ENCODE results near the gene TSPOAP1.
"Not testable (repeated sequence)": the region's sequence is repeated elsewhere in the genome, so short reads cannot be mapped to it uniquely, and the experiment has no call there.

TSPOAP1 gene

DNA sequence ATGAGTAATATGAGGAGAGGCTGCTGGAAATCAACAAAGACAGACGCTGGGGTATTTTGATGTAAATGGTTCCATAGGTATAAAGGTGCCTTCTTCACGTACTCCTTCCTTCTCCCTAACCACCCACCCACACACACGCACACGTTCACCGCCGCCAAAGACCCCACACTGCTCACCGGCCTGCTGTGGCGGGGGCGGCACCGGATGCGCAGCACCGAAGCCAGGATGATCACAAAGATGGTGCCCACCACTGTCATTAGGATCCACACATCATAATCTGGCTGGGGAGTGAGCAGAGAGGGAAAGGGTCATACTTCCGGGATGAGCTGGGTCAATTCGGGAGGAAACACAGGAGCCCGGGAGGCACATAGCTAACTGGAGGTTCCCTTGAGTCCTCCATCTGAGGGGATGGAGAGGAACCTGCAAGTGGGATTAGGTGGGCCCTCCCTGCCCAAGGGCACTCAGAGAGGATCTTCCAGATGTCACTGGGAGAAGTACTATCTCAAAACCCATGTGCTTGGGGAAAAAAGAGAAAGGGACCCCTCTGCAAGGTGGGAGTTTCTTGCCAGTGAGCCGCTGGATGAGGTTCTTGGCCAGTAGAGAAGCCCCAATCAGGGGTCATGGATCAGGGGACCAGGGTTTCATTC, 33.9 kb upstream of the TSPOAP1 start:
- H3K4me3 ChIP-seq (ENCODE audit: low read depth, low read length) = no peak overlapping the region

DNA sequence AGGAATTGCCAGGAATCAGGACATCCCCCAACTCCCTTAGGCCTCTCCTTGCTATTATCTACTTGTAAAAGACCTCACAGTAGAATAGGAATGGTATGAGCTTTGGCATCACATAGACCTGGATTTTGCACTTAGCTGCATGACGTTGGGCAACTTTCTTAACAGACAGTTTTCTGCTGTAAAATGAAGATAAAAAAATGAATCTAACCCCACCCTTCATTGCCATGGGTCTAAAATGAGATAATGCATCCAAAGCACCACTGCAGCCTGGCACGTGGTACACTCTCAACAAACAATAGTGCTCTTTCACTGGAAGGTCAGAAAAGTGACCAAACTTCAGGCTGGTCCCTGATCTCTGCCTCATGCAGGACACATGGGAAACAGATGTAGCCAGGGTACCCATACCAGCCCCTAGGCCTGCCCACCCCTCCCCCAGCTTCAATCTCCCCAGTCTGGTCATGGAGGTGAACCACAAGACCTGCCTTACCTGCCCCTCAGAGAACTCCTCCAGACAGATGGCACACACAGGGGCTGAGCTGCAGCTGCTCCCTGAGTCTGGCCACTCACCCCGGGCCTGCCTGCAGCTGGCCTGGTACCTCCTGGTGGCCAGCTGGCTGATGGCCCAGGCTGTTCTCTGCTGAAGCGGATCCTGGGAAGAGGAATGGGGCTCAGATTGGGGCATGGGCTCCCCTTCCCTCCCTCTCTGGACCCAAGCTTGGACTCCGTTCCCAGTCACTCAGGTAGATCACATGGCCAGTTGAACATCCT, 31.9 kb upstream of the TSPOAP1 start:
- H3K4me3 ChIP-seq (ENCODE audit: low read depth, low read length) = no peak overlapping the region

DNA sequence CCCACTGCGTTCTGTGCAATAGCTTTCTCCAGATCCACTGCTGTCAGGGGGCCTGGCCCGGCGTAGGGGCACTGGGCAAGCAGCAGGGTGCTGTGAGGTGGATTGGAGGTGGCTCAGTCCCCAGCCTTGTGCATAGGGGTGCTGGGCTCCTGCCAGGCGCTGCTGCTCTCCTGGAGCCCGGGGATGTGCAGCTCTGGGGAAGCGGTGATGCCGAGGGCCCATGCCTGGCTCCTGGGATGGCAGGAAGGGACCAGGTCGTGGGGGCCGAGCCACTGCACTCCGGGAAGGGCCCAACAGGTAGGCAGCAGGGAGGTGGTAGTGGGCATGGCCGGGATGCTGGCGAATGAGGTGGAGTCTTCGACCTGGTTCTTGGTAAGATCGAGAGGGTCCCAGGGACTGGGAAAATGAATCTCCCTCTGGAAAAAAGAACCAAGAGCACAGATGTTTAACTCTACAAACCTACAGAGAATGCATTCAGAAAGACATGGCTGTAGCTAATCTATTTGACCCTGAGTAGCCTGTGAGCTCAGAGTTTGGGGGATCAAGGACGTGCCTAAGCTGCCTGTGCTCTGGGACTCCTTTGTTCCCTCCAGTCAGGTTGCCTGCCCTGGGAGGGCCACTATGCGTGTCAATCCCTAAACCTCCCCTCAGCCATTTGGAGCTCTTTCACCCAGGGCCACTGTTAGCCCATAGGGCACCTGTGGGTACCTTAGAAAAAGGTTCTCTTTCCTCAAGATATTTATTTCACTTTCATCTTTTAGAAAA, 30.0 kb upstream of the TSPOAP1 start:
- H3K4me3 ChIP-seq (ENCODE audit: low read depth, low read length) = no peak overlapping the region

DNA sequence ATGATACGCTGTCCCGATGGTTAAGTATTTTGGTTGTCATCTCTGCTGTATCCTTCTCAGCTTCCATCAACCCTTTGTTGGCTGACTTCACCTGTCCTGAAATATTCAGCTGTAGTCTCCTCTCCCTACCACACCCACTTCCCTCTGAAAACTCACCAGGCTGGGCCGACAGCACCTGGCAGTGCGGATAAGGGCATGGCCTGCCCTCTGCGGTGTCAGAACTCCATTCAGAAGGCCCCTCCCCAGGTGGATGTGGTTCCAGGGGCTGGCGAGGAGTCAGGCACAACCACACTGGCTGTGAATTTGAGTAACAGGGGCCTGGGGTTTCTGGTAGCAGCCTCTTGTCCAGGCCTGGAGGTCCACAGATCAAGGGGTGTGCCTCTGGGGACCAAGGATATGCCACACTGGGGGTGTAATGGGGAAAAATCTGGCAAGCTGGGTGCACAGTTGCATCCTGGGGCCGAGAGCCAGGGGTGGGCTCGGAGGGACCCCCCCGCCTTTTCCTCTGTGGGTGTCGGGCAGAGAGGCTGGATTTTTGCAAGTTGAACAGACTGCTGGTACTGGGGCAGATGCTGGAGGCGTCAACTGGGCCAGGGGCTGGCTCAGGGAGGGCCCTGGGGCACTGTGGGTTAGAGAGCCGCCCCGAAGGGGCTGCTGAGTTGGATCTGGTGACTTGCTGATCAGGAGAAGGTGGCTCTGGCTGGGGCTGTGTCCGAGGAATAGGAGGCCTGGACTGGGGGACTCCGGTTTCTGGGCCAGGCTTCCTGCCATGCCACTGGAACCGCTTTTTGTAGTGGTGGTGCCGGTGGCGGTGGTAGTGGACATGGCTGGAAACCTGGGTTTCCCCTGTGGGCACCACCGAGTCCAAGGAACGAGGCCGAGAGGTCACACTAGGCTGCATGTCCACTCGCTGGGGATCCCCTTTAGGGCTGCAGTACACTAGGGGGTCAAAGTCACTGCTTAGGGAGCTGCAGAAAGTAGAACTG, 29.0 kb upstream of the TSPOAP1 start:
- H3K4me3 ChIP-seq (ENCODE audit: low read depth, low read length) = no peak overlapping the region

DNA sequence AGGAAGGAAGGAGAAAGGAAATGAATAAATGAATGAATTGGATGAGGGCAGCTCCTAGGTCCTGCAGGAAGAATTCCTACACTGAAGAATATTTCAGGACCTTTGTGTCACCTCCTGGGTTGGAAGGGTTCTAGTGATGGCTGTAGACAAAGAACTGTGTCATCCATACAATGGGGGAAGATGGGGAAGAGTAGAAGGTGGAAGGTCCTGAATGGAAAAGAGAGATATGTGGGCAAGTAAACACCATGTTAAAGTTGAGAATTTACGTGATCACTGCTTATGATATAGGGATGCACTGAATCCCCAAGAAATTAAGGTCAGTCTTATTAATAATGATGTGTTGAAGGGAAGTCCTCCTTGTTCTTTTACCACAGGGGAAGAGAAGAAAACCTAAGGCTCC, 27.6 kb upstream of the TSPOAP1 start:
- no peak overlapping the region for H3K4me3 ChIP-seq (ENCODE audit: low read depth, low read length)

DNA sequence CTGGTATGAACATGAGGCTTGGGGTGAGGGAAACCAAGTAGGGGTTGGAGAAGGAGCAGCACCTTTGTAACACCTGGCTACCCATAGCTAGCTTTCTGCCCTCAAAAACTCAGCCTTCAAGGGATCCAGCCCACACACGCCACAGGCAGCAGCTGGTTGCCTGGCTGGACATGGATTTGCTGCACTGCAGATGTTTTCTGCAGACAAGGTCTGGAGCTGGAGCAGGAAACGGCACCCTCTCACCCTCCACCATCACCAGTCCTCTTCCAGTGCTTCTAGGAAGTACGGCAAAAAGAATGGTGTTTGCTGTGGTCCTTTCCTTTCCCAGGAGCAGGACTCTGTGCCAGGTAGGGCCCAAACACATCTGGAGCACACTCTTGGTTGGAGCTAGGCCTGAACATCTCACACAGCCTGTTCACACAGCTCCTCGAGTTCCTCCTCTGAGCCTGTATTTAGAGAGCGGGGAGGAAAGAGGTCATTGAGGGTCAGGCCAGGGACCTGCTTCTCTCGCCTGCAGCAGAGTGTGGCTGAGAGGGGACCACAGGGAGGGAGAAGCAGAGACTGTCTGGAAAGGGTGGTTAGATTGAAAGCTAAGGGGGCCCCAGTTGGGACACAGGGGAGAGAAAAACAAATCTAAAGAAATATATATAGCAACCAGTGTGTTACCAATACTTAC, 26.1 kb upstream of the TSPOAP1 start:
- H3K4me3 ChIP-seq (ENCODE audit: low read depth, low read length) = no peak overlapping the region

DNA sequence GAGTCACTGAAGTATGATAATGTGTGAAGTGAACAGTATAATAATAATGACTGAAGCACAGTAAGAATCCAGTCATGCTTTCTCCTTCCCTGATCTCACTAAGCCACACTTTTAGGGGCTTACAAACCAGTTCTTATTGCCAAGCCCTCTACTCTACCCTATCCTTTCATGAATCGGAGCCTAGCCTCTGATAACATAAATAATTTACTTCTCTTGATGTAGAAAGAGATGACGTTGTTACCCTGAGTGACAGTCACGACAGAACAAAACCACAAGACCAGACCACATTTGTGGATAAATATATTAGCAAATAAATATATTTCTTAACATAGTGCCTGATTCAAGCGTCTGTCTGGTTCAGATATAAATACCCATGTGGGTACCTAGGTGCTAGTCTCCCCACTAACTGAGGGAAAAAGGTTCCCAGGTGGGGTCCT, 24.8 kb upstream of the TSPOAP1 start:
- H3K4me3 ChIP-seq (ENCODE audit: low read depth, low read length) = peak overlapping the region; percentile 96

DNA sequence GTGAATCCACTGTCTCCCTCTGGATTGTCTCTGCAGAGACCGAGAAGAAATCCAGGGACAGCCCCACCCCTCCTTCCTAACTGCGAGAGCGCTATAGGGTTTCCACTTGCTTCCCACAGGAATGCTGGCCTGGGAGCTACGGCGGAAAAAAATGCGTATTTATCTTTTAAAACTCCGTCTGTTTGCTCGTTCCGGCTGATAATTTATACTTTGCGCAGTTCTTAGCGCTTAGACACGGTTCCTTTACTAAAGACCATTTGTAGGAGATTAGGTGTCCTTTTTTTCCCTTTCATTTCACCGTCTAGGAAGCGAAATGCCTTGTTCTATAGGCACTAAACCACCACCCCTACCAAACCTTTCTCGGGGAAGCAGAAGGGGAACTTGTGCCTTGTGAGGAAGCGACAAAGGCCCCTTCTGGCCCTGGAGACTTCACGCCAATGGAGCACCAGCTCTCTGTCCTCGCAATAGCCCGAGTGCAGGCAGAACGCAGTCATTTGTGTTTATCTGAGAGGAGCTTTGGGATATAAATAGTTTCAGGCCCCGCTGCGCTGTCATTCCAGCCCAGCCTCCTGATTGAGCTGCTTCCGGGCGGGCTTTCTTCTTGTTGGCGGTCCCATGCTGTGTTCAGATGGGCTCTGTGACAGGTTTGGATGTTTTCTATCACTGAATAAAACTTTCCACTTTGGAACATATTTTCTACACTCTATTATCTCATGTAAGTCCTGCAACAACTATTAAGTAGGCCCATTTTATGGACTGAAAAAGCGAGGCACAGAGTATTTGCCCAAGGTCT, 24.2 kb upstream of the TSPOAP1 start:
- peak overlapping the region; percentile 96 for H3K4me3 ChIP-seq (ENCODE audit: low read depth, low read length)

DNA sequence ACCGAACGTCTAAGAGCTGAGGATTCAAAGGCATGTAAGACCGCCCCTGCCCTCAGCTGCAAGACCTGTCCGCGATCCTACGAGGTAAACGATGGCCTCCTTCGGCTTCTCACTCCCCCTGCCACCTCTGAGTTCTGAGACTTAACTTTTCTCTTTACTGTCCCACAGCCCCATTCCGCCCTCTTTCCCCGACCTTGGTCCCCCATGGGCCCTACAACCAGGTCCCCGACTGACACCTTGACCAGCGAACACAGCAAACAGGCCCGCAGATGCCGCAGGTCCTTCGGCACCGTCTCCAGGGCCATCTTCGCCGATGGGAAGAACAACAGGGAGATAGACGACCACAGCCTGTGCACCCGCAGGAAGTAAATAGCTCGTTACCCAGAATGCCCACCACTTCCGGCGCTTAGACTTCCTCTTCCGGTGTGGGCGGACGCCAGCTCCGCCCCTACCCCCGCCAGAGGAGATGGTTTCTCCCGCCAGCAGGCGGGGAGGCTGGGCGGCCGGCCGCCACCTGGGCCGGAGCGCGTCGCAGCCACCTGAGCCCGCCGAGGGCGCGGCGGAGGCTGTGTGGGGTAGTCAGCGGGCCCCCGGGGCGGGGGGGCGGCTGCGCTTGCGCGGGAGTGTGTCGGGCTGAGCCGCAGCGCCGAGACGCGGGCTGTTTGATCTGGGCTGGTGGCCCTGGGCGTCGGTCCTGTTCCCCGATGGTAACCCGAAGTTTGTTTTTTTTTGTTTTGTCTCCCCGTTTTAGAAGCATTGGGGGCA, 23.4 kb upstream of the TSPOAP1 start, which contains the start of gene SUPT4H1:
TSS of gene SUPT4H1 (minus strand) at position 371 of the 765 bp plus-strand sequence. CDS start at position 305, 66 bp downstream.
- H3K4me3 ChIP-seq (ENCODE audit: low read depth, low read length) = peak within 1 kb of the TSS; percentile 96

DNA sequence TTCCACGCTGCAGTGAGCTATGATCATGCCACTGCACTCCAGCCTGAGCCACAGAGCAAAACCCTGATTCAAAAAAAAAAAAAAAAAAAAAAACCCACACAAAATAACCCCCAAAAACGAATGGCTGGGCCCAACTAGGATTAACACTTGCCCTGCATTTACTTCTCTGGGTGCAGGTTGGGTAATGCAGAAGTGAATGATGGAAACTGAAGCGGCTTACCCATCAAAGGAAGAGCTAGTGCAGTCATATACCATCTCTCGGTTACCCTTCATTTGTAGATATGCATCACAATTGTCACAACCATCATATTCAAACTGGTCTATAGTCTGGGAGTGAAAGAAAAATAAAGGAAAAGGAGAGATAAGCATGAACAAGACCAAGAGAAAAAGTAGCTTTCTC, 22.6 kb upstream of the TSPOAP1 start:
- peak overlapping the region; percentile 96 for H3K4me3 ChIP-seq (ENCODE audit: low read depth, low read length)

DNA sequence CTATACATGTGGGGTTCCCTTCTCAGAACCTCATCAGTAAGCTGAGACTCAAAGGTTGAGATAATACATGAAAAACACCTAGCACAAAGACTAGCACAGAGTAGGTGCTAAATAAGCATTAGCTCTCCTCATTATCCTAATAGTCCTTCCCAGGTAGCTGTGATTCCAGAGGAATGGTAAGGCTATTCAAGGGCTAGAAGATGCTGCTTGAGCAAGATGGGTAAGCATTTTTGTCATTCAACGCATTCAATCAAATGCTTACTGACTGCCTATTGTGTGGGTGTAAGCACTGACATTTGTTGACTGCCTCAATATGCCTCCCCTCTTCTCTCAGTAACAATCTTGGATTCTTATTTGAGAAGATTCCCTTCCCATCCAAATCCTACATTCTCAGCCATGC, 19.4 kb upstream of the TSPOAP1 start:
- H3K4me3 ChIP-seq (ENCODE audit: low read depth, low read length) = no peak overlapping the region

DNA sequence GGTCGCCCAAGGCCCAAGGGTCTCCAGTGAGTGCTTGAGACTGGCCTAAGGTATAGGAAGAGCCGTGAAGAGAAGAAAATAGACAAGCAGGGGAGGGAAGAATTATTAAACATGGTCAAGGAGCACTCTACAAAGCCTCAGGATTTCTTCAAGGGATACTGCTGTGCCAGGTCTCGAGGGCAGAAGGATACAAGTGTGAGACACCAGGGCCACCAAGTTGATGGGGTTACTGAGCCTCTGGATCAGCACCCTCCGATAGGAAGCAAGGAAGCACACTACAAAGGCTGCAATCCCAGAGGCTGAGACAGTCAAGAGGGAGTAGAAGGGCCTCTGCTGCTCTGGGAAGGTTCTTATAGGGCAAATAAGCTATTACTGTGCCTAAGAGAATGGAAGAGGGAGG, 16.9 kb upstream of the TSPOAP1 start:
- no peak overlapping the region for H3K4me3 ChIP-seq (ENCODE audit: low read depth, low read length)

DNA sequence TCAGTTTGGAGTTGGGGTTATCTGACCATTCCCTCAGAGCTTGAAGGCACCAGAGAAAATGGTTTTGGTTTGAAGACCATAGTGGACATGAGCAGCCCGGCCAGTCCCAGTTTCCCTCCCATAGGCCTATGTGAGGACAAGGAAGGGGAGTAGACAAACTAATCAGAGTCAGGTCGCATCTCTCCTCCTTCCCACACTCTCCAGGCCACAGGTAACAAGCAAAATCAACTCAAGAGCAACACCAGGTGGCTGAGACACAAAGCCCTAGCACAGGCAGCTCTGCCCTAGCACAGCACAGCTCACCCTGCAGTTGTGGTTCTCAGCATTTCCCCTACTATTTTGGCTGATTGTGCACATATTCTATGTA, 16.2 kb upstream of the TSPOAP1 start:
- H3K4me3 ChIP-seq (ENCODE audit: low read depth, low read length) = no peak overlapping the region

DNA sequence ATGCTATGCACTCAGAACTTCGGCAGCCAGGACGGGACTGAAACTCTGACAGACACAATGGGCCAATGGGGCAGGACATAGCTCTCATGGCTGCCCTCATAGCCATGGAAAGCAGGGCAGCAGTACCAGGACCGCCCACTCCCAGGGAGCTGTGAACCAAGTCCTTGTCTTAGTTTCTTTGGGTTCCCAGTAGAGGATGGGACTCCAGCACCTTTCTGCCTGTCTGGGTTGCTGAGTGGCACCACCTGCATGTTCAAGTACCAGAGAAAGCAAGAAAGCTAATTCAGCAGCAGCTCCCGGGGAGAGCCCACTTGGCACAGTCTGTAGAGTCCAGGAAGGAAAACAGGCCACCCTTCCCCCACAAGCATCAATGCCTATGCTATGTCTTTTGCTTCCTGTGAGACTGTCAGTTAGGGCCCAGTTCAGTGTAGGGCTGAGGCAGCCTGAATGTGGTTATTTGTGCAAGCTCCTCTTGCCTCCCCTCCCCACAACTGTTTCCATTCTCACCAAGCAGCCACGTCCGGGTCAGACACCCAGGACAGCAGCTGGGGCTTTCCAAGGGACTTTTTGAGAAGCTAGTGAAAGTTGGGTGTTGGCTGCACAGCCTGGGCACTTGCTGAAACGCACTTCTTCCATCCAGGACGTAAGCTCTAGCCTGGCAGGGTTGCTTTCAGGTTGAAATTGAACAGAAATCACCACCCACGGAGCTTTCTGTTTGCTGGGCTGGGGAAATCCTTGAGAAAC, 15.6 kb upstream of the TSPOAP1 start:
- H3K4me3 ChIP-seq (ENCODE audit: low read depth, low read length) = no peak overlapping the region

DNA sequence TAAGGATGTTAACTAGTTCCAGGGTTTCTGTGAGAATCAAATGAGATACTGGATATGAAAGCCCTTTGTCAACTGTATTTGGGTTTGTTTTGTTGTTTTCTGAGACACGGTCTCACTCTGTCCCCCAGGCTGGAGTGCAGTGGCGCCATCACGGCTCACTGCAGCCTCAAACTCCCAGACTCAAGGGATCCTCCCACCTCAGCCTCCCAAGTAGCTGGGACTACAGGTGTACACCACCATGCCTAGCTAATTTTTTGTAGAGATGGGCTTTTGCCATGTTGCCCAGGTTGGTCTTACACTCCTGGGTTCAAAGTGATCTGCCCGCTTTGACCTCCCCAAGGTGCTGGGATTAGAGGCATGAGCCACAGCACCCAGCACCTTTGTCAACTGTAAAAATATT, 14.5 kb upstream of the TSPOAP1 start:
- H3K4me3 ChIP-seq (ENCODE audit: low read depth, low read length) = no peak overlapping the region

DNA sequence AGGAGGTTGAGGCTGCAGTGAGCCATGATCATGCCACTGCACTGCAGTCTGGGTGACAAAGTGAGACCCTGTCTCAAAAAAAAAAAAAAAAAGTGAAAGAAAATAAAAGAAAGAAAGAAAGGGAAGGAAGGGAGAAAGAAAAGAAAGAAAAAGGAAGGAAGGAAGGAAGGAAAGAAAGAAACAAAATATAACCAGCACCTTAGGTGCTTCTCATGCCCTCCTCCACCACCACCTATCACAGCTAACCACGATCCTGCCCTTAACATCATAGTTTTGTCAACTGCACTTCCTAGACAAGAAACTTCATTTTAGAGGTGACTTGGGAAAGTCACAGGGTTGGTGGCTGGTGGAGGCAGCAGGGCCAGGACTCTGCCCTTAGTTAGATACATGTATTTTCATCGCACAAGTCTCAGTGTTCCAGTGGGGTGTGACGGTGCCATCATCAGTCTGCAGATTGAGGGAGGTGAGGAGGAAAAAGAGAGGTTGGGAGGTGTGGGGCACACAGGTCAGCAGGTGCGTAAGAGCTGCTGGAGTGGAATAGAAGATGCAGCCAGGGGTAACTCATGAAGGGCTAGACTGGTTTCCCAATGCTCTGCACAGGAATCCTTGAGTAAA, 13.4 kb upstream of the TSPOAP1 start:
- H3K4me3 ChIP-seq (ENCODE audit: low read depth, low read length) = no peak overlapping the region

DNA sequence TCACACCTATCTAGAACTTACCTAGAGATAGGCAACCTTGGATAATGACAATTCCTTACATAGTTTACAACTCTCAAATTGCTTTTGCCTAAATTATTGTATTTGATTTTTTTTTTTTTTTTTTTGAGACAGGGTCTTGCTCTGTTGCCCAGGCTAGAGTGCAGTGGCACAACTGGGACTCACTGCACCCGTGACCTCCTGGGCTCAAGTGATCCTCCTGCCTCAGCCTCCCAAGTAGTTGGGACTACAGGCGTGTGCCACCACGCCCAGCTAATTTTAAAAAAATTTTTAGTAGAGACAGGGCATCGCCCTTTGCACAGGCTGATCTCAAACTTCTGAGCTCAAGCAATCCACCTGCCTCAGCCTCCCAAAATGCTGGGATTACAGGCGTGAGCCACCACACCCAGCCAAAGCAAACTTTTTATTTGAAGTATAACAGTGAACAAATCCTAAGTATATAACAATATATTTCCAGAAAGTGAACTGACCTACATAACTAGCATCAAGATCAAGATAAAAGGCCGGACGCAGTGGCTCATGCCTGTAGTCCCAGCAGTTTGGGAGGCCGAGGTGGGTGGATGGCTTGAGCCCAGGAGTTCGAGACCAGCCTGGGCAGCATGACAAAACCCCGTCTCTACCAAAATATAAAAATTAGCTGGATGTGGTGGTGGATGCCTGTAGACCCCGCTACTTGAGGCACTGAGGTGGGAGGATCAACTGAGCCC, 12.7 kb upstream of the TSPOAP1 start:
- H3K4me3 ChIP-seq (ENCODE audit: low read depth, low read length) = not testable (repeated sequence)
